ENCODE results near the gene QPCTL.

GRCh38 chr19:45692187-45693105 is at the start of gene QPCTL:
- no peak for TF ChIP-seq ZNF274 (IDR thresholded peaks at IDR 0.05; ENCODE audit: low read depth, low read length)
- no peak for TF ChIP-seq YY1 (IDR thresholded peaks at IDR 0.05; ENCODE audit: insufficient read depth, insufficient read length)
- no peak for TF ChIP-seq SUZ12 (IDR thresholded peaks at IDR 0.05; ENCODE audit: extremely low read depth, insufficient read depth, insufficient read length)
